ACC112 (cell line): ENCODE measurements around the gene CACNA1S.
A peak's percentile ranks its signal among the peaks of the same experiment; 100 is the strongest.

Experiments
- H2AFZ ChIP-seq: fragments of 200-600 bp; sonication (generic); one replicate; pipeline ENCODE4 v1.6.0; 2017; ENCODE audit warnings: antibody characterized with exemption, low read length; ENCODE audit not compliant: unreplicated experiment
- H3K27ac ChIP-seq: fragments of 200-600 bp; sonication (generic); 2 replicates; pipeline ENCODE4 v1.5.1; 2014; ENCODE audit warnings: low read depth, mild to moderate bottlenecking, antibody characterized with exemption, low read length, moderate library complexity
- H3K27me3 ChIP-seq: fragments of 200-600 bp; sonication (generic); 2 replicates; pipeline ENCODE4 v1.6.1; 2014; ENCODE audit warnings: mild to moderate bottlenecking, antibody characterized with exemption, low read length, moderate library complexity, mixed read lengths; ENCODE audit not compliant: insufficient read depth
- H3K36me3 ChIP-seq: fragments of 200-600 bp; sonication (generic); 2 replicates; pipeline ENCODE4 v1.6.1; 2016; ENCODE audit warnings: mild to moderate bottlenecking, antibody characterized with exemption, low read length, moderate library complexity, mixed read lengths; ENCODE audit not compliant: insufficient read depth
- H3K4me1 ChIP-seq: fragments of 200-600 bp; sonication (generic); one replicate; pipeline ENCODE4 v1.6.1; 2016; ENCODE audit warnings: low read length, mixed read lengths; ENCODE audit not compliant: insufficient read depth, unreplicated experiment, control insufficient read depth
- H3K4me3 ChIP-seq: fragments of 200-600 bp; sonication (generic); 2 replicates; pipeline ENCODE4 v1.5.1; 2014; ENCODE audit warnings: mild to moderate bottlenecking, low read depth, low read length
- H3K79me2 ChIP-seq: fragments of 200-600 bp; sonication (generic); one replicate; pipeline ENCODE4 v1.6.0; 2016; ENCODE audit warnings: low read length; ENCODE audit not compliant: control insufficient read depth, unreplicated experiment, insufficient read depth

Gene CACNA1S

DNA sequence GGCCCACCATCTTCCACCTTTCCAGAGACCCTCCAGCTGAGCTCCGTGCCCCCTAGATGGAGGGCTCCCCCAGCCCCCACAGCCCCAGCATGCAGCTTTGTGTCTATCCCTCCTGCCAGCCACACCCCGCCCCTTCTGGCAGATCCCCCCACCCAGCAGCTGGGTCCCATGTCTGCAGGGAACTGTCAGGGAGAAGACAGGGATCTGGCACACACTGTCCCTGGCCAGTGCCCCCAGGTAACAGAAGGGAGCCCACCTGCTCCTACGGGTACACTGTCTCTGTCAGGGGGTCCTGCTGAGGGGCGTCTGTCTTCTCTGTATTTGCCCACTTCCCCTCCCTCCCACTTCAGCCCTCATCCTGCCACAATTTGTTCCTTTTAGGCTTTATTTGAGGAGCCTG lies 77.6 kb downstream of the CACNA1S start:
- no peak overlapping the region for H3K4me3 ChIP-seq
- no peaks in the 10 kb centered on the region for H3K4me1 ChIP-seq
- peaks cover 16% of the 10 kb centered on the region; the same call in 1 of the 2 replicates for H3K27me3 ChIP-seq
- no peak overlapping the region for H3K27ac ChIP-seq
- no peak overlapping the region for H2AFZ ChIP-seq
- H3K79me2 ChIP-seq = no peaks in the 10 kb centered on the region
- no peaks in the 10 kb centered on the region for H3K36me3 ChIP-seq

DNA sequence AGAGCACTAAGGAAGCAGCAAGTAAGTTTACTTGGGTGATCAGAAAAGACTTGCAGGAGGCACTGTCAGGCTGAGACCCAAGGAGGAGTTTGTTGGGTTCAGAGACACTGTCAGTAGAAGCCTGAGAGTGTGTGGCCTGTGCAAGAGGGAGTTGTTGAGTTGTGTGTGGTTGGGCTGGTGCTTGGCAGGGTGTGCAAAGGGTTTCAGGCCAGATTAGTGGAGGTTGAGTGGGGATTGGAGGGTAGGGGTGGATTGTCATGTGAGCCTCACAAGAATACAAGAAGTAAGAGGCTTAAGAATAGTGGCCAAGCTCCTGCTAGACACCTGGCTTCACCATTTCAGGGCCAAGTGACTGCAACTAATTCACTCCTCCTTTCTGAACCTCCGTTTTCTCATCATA lies 79.8 kb downstream of the CACNA1S start:
- H3K4me3 ChIP-seq = no peak overlapping the region
- no peaks in the 10 kb centered on the region for H3K4me1 ChIP-seq
- H3K79me2 ChIP-seq = no peaks in the 10 kb centered on the region
- no peak overlapping the region for H2AFZ ChIP-seq
- no peak overlapping the region for H3K27ac ChIP-seq
- peaks cover 13% of the 10 kb centered on the region; the same call in 1 of the 2 replicates for H3K27me3 ChIP-seq
- no peaks in the 10 kb centered on the region for H3K36me3 ChIP-seq

DNA sequence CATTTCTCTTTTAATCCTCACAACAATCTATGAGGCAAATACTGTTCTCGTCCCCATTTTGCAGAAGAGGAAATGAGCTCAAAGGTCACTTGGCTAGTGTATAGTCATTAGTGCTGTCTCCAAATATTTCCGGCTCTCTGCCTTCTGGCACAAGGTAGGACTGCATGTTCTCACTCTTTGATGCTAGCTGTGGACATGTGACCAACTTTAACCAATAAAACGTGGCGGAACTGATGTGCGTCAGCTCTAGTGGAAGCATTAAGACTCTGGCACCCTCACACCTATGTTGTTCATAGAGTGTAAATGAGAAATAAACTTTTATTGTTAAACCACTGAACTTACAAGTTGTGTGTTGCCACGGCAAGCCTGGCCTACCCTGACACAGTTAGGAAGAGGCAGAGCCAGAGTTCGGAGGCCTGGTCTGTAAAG lies 83.8 kb downstream of the CACNA1S start:
- no peak overlapping the region for H3K27ac ChIP-seq
- H3K27me3 ChIP-seq = no peaks in the 10 kb centered on the region
- H3K79me2 ChIP-seq = no peaks in the 10 kb centered on the region

DNA sequence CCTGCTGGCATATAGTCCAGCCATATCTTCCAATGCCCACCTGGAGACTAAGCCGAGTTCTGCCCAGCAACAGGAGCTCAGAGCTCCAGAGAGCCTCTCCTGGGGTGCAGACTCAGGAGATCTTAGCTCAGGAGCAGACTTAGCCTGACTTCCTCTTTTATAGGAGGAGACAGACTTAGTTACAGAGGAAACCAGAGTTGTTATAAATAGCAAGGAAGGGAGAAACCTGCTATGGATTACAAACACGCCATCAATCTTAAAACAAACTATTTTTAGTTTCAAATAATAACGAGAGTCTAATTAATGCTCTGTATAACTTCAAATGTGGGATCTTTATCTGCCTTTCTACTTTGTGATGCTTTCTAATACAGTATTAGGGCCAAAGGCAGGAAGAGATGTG lies 85.4 kb downstream of the CACNA1S start:
- Histone ChIP-seq H3K4me3 (no peak overlapping the region), H3K27ac (no peak overlapping the region), H3K79me2 (no peaks in the 10 kb centered on the region), H3K36me3 (no peaks in the 10 kb centered on the region), H2AFZ (no peak overlapping the region), H3K4me1 (peaks cover 21% of the 10 kb centered on the region), H3K27me3 (peaks cover 12% of the 10 kb centered on the region)

More for the DNA sequence above, 83.8 kb downstream of the CACNA1S start:
- Histone ChIP-seq H3K4me3 (no peak overlapping the region), H3K4me1 (peaks cover 21% of the 10 kb centered on the region), H2AFZ (no peak overlapping the region), H3K36me3 (no peaks in the 10 kb centered on the region)

DNA sequence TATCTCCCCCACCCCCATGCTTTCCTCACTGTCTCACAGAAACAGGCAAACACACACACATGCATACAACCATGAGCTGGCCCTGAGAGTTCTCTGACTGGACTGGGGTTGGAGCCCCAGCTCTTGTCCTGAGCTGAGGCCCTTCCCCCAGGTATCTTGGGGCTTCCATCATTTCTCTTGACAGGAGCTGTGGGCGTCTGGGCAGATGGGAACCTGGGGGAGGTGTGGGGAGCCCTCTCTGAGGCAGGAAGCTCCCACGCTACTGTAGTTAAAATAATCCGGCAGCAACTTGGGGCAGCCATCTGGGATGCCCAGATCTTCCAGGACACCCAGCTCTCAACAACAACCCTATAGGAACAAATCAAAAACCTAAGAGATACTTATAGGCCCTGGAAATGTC lies 86.0 kb downstream of the CACNA1S start:
- Histone ChIP-seq H3K4me1 (peaks cover 21% of the 10 kb centered on the region), H3K27ac (peak overlapping the region; percentile 59), H3K36me3 (no peaks in the 10 kb centered on the region), H2AFZ (no peak overlapping the region), H3K4me3 (no peak overlapping the region), H3K27me3 (peaks cover 12% of the 10 kb centered on the region), H3K79me2 (no peaks in the 10 kb centered on the region)

DNA sequence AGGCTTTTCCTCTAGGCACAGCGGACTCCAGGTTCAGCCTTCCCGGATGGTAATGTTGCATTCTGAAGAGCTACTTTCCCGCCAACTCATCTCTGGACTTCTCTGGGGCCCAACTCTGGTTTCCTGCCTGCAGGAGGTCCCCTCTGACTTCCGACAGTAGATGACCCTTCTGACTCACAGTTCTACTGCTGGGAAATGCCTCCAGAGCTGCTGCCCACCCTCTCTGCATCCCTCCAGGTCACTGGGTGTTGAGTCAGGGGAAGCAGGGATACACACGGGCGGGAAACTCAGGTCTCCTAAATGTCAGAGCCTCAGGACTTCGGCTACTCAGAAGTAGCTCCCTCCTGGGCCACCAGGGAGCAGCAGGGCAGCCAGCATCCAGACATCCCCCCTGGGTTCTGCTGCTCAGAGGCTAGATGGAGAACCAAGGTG lies 86.6 kb downstream of the CACNA1S start:
- Histone ChIP-seq H3K27ac (peak overlapping the region; percentile 59), H2AFZ (no peak overlapping the region), H3K27me3 (peaks cover 12% of the 10 kb centered on the region)

DNA sequence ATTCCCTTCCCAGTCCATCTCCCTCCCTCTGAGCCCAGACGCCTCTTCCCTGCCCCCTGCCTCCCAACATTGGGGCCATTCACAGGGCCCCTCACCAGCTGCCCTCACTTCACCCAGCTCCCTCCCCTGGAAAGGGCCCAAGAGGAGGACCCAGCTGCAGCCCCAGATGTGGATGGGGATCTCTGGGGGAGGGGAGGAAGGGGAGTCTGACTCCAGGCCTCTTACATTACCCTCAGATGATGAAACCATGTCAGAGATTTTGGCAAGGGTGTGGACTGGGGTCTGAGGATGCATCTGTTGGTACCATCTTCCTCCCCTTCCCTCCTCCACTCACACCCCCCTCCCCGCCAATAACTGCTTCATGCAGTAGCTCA lies 87.6 kb downstream of the CACNA1S start:
- Histone ChIP-seq H3K4me1 (peaks cover 21% of the 10 kb centered on the region), H3K27ac (no peak overlapping the region), H3K36me3 (no peaks in the 10 kb centered on the region), H3K4me3 (no peak overlapping the region), H3K27me3 (peaks cover 12% of the 10 kb centered on the region), H3K79me2 (no peaks in the 10 kb centered on the region), H2AFZ (no peak overlapping the region)

More for the DNA sequence above, 86.6 kb downstream of the CACNA1S start:
- Histone ChIP-seq H3K4me1 (peaks cover 21% of the 10 kb centered on the region), H3K79me2 (no peaks in the 10 kb centered on the region), H3K4me3 (no peak overlapping the region), H3K36me3 (no peaks in the 10 kb centered on the region)

DNA sequence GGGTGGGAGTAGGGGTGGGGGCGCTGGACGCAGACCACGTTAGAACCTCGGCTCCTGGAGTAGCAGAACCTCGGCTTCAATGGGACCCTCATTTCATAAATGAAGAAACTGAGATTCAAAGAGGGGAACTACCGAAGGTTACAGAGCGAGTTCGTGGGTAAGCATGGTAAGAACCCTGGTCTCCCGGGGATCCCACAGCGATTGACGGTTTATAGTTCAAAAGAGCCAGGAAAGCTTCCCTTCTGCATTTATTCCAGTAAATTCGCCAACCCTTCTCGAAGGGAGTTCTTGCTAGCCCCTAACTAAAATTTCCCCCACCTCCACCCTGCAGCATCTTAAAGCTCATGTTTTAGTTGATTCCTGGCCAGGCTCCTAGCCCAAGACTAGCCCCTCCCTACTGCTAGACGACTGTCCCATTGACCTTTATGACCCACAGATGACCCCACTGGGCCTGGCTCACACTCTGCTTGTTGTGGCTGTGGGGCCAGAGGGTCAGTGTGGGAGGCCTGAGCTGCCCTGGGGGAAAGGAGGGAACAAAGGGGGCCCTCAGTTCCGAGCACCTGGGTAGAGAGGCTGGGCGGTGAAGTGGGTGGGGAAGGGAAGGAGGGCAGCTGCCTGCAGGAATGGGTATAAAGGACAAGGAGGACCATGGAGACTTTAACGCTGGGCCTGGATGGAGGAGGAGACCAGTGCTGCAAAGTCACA lies 88.2 kb downstream of the CACNA1S start:
- H2AFZ ChIP-seq = no peak overlapping the region
- peaks cover 21% of the 10 kb centered on the region for H3K4me1 ChIP-seq
- H3K27me3 ChIP-seq = peaks cover 12% of the 10 kb centered on the region
- H3K36me3 ChIP-seq = no peaks in the 10 kb centered on the region
- no peak overlapping the region for H3K27ac ChIP-seq
- H3K4me3 ChIP-seq = no peak overlapping the region
- H3K79me2 ChIP-seq = no peaks in the 10 kb centered on the region

DNA sequence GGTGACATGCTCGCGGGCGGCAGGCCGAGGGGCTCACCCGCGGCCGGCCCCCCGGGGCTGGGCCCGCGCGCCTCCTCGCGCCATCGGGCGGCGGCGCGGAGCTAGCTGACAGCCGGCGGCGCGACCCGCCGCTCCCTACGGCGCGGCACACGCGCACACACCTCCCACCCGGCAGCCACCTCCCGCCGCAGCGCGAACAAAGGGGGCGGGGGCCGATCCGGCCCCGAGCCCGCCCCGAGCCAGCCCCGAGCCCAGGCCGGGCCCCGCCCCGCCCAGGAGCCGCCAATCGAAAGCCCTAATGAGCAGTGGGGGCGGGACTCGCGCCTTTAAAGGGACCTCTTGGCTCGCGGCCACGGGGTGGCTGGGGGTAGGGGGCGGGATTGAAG lies 88.7 kb downstream of the CACNA1S start, which contains the start of gene KIF21B:
Gene KIF21B, minus strand, starts transcription at position 198 of the 386 bp plus-strand sequence. CDS start 331 bp downstream, outside the sequence.
- Histone ChIP-seq H3K36me3 (no peaks in the 10 kb centered on the region), H2AFZ (peak within 1 kb of the TSS; percentile 41), H3K4me3 (peak within 1 kb of the TSS; percentile 66), H3K27me3 (peaks cover 12% of the 10 kb centered on the region), H3K79me2 (no peaks in the 10 kb centered on the region), H3K27ac (no peak within 1 kb of the TSS), H3K4me1 (peaks cover 21% of the 10 kb centered on the region)

DNA sequence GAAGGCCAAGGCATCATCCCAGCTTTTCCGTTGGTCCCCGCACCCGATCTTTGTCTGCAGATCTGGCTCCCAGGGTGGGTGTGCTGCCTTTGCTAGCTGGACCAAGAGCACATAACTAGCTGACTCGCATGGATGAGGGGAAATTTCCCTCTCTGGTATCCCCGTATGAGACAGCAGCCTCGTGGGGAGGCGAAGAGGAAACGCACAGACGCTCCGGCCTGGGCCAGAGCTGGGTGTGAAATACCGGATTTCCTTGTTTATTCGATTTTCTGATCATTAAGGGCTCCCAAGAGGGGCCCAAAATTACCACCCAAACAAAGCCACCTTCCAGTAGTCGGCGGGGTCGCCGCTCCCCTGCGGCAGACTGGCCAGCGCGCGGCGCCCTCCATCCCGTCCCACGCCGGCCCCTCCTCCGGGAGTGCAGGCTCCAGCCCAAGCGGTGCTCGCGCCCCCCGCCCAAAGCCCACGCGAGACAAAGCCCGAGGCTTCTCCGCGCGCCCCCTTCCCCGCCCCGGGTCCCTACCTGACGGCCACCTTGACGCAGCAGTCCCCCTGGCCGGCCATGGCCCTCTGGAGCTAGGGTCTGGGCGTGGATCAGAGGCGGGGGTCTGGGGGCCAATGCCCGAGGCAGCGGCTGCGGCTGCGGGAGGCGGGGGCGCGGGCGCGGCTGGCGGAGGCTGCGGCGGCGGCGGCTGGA lies 89.3 kb downstream of the CACNA1S start:
- Histone ChIP-seq H2AFZ (peak overlapping the region; percentile 41), H3K4me3 (peak overlapping the region; percentile 66), H3K4me1 (peaks cover 21% of the 10 kb centered on the region), H3K27me3 (peaks cover 12% of the 10 kb centered on the region), H3K79me2 (no peaks in the 10 kb centered on the region), H3K36me3 (no peaks in the 10 kb centered on the region), H3K27ac (no peak overlapping the region)

DNA sequence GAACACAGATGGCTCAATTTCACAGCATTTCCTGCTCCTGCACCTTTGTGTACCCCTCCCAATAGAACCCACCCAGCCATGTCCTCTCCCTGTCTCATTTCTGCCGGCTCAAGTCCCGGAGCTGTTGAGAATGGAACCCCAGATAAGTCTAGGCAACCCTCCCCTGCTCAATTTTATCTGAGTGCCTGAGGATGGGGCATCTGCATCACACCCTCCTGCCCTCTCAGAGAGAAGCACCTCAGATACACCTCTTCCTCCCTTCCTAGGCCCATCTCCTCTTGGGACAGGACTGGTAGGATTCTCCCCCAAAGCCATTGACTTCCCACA lies 89.8 kb downstream of the CACNA1S start:
- H2AFZ ChIP-seq = no peak overlapping the region
- peak overlapping the region; percentile 66; the same call in 1 of the 2 replicates for H3K4me3 ChIP-seq
- no peaks in the 10 kb centered on the region for H3K79me2 ChIP-seq
- H3K27ac ChIP-seq = no peak overlapping the region
- H3K4me1 ChIP-seq = peaks cover 21% of the 10 kb centered on the region
- peaks cover 12% of the 10 kb centered on the region for H3K27me3 ChIP-seq
- no peaks in the 10 kb centered on the region for H3K36me3 ChIP-seq
